Stomach (tissue), 9 donors: Measurements from ENCODE around the gene TBC1D32. TPM values are rescaled to one million over a fixed set of nuclear protein-coding genes. Genes with fewer than 3 reads are reported as not detected.

Source experiments
- DNase-seq, 2 donors: peaks; one replicate each; pipeline versions ENCODE4 v3.0.0 to v3.0.0-alpha.2; 2013 to 2019
- H3K27ac ChIP-seq, 5 donors: fragments of 200-600 bp in 4 of 5; sonication (generic) in 4 of 5; one replicate each; pipeline ENCODE4 v1.5.1; 2013 to 2019; ENCODE audit warnings: mild to moderate bottlenecking in 1 of 5, moderate library complexity in 1 of 5
- H3K27me3 ChIP-seq, 3 donors: fragments of 200-600 bp; sonication (generic); one replicate each; pipeline ENCODE4 v1.5.1; 2017 to 2019; ENCODE audit warnings: mixed run types in 1 of 3
- H3K36me3 ChIP-seq, 4 donors: fragments of 200-600 bp; sonication (generic); 1 replicate in 3 of 4; 2 replicates in 1 of 4; pipeline ENCODE4 v1.5.1; 2016 to 2019
- H3K4me1 ChIP-seq, 4 donors: fragments of 200-600 bp; sonication (generic); one replicate each; pipeline ENCODE4 v1.5.1; 2016 to 2019
- H3K4me3 ChIP-seq, 4 donors: fragments of 200-600 bp; sonication (generic) in 3 of 4; one replicate each; pipeline ENCODE4 v1.5.1; 2016 to 2019; ENCODE audit warnings: mild to moderate bottlenecking in 1 of 4
- H3K9me3 ChIP-seq, 4 donors: fragments of 200-600 bp; sonication (generic); one replicate each; pipeline ENCODE4 v1.5.1; 2016 to 2019
- CTCF ChIP-seq, 7 experiments: fragments of 450-650 bp in 4 of 7; fragments of 200-600 bp in 3 of 7; sonication (generic) in 3 of 7; IDR thresholded peaks; one replicate each; pipeline ENCODE4 v1.5.1; 2016 to 2019; ENCODE audit warnings: antibody characterized with exemption in 7 of 7, control low read depth in 2 of 7, mild to moderate bottlenecking in 1 of 7
- EP300 ChIP-seq: sonication (generic); formaldehyde crosslinking; IDR thresholded peaks from one replicate; pipeline ENCODE4 v1.6.1; 2017; ENCODE audit warnings: antibody characterized with exemption
- POLR2A ChIP-seq, 4 donors: fragments of 450-650 bp; IDR thresholded peaks; one replicate each; pipeline ENCODE4 v1.6.1; 2016; ENCODE audit warnings: antibody characterized with exemption in 4 of 4, control low read depth in 2 of 4, mild to moderate bottlenecking in 1 of 4, moderate library complexity in 1 of 4
- POLR2AphosphoS5 ChIP-seq, 3 donors: sonication (generic); formaldehyde crosslinking; IDR thresholded peaks; one replicate each; pipeline ENCODE4 v1.6.1; 2016; ENCODE audit warnings: antibody characterized with exemption in 3 of 3
- WGBS, 5 donors: extraction: QIAGEN DNeasy Blood & Tissue Kit in 3 of 5; methylation state at CpG; one replicate each; pipeline versions ENCODE4 v1.1.5 to v1.1.7; 2013 to 2018; 5-methylcytosine and 5-hydroxymethylcytosine counted together
- intact Hi-C: fragments of 100-400 bp; cut with DNase I; formaldehyde crosslinking; loops from one replicate; pipeline ENCODE4 v1.15.1; 2023; ENCODE audit warnings: low total_unique reads
- polyA plus RNA-seq, 3 donors: library from polyadenylated mRNA; stranded (reverse); fragments of 200-250 nt; gene quantifications; one replicate each; pipeline ENCODE4 v1.2.3, GENCODE V29; 2013
- total RNA-seq, 5 donors: library from RNA; depleted of rRNA; stranded (reverse); fragments of >200 nt; gene quantifications; one replicate each; pipeline versions ENCODE4 v1.1.0 to v1.2.3, GENCODE V29; 2014 to 2016
- donor health status: healthy with polysubstance abuse.
- donor health status: Bipolar disorder and iron deficiency.
- donor health status: healthy.

TBC1D32 gene
- total and polyA plus RNA-seq, 8 donors, result 0.46 to 38.2 (median 1.8) TPM

- Histone ChIP-seq H3K36me3 (peaks cover 0 to 30% (median 15%) of the 10 kb centered on the region in 4 donors), H3K9me3 (peaks cover 0 to 31% (median 14%) of the 10 kb centered on the region in 4 donors), H3K4me3 (no peak overlapping the region), H3K27me3 (no peaks in the 10 kb centered on the region), H3K4me1 (no peaks in the 10 kb centered on the region), H3K27ac (no peak overlapping the region)
- TF ChIP-seq CTCF (IDR thresholded peaks at IDR 0.05), result no peak
- TF ChIP-seq POLR2AphosphoS5 (IDR thresholded peaks at IDR 0.05), result no peak
- TF ChIP-seq EP300, result no peak
- TF ChIP-seq POLR2A (IDR thresholded peaks at IDR 0.05), result no peak
- intact Hi-C loops, result no loop called here
- no peak for DNase-seq
Measured at GRCh38 chr6:121247386-121247785, 86.9 kb downstream of the TBC1D32 start.

GRCh38 chr6:121242386-121242785, 91.9 kb downstream of the TBC1D32 start:
- Histone ChIP-seq H3K4me1 (no peaks in the 10 kb centered on the region), H3K27me3 (no peaks in the 10 kb centered on the region), H3K9me3 (peaks cover 0 to 9% (median 6%) of the 10 kb centered on the region in 4 donors), H3K36me3 (peaks cover 0 to 10% (median 7%) of the 10 kb centered on the region in 4 donors), H3K4me3 (no peak overlapping the region), H3K27ac (no peak overlapping the region)
- intact Hi-C loops, result no loop called here
- TF ChIP-seq POLR2AphosphoS5 (IDR thresholded peaks at IDR 0.05), result no peak
- TF ChIP-seq CTCF (IDR thresholded peaks at IDR 0.05), result no peak
- TF ChIP-seq POLR2A (IDR thresholded peaks at IDR 0.05), result no peak
- no peak for TF ChIP-seq EP300
- no peak for DNase-seq
- WGBS, 5 donors, result 95 to 97% (median 96%) methylated on average over 2 of the region's 2 CpGs

- peaks cover 0 to 8% (median 3%) of the 10 kb centered on the region in 4 donors for H3K36me3 ChIP-seq
- H3K27me3 ChIP-seq, result no peaks in the 10 kb centered on the region
- no peaks in the 10 kb centered on the region for H3K9me3 ChIP-seq
- WGBS, 5 donors, result 96 to 100% (median 98%) methylated on average over 1 of the region's 1 CpG
- DNase-seq, result no peak
- no peak overlapping the region for H3K27ac ChIP-seq
- TF ChIP-seq POLR2AphosphoS5 (IDR thresholded peaks at IDR 0.05), result no peak
- no peak for TF ChIP-seq EP300
- no peak for TF ChIP-seq CTCF (IDR thresholded peaks at IDR 0.05)
- no peak for TF ChIP-seq POLR2A (IDR thresholded peaks at IDR 0.05)
- H3K4me1 ChIP-seq, result no peaks in the 10 kb centered on the region
- H3K4me3 ChIP-seq, result no peak overlapping the region
- intact Hi-C loops, result no loop called here
Measured at GRCh38 chr6:121237859-121238258, 96.4 kb downstream of the TBC1D32 start.

- Histone ChIP-seq H3K4me1 (no peaks in the 10 kb centered on the region), H3K4me3 (no peak overlapping the region), H3K27me3 (no peaks in the 10 kb centered on the region), H3K9me3 (no peaks in the 10 kb centered on the region), H3K27ac (no peak overlapping the region), H3K36me3 (peaks cover 0 to 8% (median 3%) of the 10 kb centered on the region in 4 donors)
- TF ChIP-seq CTCF (IDR thresholded peaks at IDR 0.05) (no peak), POLR2A (IDR thresholded peaks at IDR 0.05) (no peak), POLR2AphosphoS5 (IDR thresholded peaks at IDR 0.05) (no peak), EP300 (no peak)
- intact Hi-C loops, result no loop called here
- DNase-seq, result no peak
Measured at GRCh38 chr6:121236984-121237383, 97.3 kb downstream of the TBC1D32 start.
